NCI-H510A (cell line): ENCODE results near the gene PDE2A.

Source experiments
- DNase-seq: peaks from one replicate; lab custom pipeline; 2025; lab: John Stamatoyannopoulos, UW

Gene PDE2A

GRCh38 chr11:72635309-72635915 lies 38.8 kb downstream of the PDE2A start:
- no peak for DNase-seq

GRCh38 chr11:72634472-72635095 lies 39.6 kb downstream of the PDE2A start:
- DNase-seq, result no peak

DNA sequence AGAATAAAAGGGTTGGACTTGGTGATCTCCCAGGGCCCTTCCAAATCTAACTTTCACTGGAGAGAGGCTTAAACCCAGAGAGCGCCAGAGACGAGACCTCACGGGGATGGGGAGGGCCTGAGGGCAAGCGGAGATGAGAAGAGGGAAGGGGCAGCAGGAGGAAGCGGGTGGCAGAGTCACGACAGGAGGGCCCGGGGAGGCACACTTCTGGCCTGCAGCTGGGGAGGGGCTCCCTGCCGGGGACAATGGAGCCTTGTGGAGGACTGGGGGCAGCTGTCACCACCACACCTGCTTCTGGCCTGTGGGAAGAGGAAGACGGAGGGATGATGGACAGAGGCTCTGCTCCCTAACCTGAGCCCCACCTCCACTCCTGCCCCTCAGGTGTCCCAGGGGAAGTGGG lies 40.2 kb downstream of the PDE2A start:
- no peak for DNase-seq

GRCh38 chr11:72633068-72633467 lies 41.2 kb downstream of the PDE2A start:
- DNase-seq, result no peak

GRCh38 chr11:72631806-72632731 lies 42.2 kb downstream of the PDE2A start:
- DNase-seq, result no peak

DNA sequence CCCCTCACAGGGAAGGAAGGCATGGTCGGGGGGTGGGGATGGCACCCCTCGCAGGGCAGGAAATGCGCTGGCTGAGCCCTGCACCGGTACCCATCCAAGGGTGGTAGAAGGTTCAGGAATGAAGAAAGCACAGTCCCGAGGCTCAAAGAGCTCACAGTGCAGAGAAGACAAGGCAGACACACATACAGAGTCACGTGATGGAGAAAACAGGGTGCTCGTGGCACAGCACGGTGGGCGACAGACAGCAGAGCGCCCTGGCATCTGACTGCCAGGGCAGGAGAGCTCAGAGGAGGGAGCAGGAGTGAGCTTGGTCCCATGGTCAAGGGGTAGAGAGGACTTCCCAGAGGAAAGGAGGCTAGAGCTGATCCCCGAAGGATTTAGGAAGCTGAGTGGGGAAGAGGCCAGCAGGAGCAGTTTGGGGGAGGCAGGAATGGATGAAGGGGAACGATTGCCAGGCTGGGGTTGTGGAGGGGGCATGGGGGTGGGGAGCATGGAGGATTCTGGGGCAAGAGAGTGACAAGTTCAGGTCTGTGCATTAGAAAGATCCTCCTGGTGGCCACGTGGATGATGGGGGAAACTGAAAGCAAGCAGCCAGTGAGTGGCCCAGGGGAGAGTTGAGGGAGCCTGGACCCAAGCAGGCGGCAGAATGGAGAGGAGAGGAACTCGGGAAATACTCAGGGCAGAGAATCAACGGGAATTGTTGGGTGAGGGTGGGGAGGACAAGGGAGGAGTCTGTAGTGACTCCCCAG lies 43.9 kb downstream of the PDE2A start:
- DNase-seq, result no peak

DNA sequence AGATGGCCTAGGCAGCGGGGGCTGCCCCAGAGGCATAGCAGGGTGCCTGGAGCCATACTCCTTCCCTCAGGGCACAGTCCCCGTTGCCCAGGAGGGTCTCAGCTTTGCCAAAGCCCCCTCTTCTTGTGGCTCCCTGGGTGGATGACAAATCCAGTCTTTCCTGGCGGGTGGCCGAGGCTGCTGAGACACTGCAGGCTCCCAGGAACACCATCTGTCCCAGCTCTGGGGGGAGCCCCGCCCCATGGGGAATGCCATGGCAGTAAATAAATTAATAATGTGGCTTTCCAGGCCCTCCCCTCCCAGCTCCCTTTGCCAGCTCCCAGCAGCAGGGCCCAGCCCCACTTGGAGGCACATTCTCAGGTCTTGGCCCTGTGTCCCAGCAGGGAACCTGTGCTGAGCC lies 45.0 kb downstream of the PDE2A start:
- no peak for DNase-seq

GRCh38 chr11:72627594-72628281 lies 46.5 kb downstream of the PDE2A start:
- DNase-seq, result no peak

DNA sequence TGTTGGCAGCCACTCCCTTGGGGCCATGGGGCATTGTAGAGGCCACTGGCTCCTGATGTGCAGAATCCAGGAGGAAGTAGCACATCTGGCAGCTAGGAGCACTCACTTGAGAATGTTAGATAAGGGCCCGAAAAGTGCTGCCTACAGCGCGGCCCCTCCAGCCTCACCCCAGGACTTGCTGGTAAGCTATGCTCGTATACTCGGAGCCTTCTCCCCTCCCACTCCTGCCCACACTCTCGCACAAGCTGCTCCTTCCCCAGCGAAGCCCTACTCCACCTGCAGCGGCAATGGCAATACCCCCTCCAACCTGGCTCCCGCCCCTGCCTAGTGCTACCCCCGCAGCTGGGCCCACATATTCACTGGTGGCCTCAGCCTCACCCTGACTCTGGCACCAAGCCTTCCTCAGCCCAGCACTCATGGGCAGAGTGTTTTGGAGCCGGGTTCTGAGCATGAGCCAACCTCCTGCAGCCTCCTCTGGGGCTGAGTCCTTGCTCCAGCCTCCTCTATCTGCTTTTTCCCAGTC lies 47.7 kb downstream of the PDE2A start:
- DNase-seq, result no peak

- no peak for DNase-seq
Measured at GRCh38 chr11:72625691-72626413, 48.4 kb downstream of the PDE2A start.

- no peak for DNase-seq
Measured at GRCh38 chr11:72624496-72625201, 49.6 kb downstream of the PDE2A start.

GRCh38 chr11:72623052-72623451 lies 51.2 kb downstream of the PDE2A start:
- DNase-seq, result no peak

DNA sequence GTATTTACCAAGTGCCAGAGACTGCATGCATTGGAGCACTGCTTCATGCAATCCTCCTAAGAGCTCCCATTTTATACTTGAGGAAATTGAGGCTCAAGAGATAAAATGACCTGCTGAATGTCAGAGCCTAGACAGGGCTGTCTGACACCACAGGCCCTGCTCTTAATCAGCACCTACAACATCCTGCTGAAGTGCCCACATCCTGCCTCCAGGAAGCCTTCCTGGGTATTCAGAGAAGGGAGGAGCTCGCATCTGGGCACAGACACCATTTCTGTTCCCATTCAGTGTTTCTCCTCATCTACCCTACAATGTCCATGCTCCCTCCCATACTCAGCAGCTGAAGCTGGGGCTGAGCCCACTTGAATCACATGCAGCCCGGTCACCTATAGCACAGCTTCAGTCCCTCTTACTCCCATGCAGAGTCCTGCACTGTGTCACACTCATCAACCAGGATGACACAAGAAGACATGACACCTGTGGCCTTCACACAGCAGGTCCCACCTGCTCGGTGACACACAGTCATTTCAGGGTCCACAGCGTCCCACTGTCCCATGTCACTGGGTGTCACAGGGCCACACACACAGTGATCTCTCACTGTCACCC lies 53.1 kb downstream of the PDE2A start:
- no peak for DNase-seq

GRCh38 chr11:72618803-72619202 lies 55.4 kb downstream of the PDE2A start:
- no peak for DNase-seq

- no peak for DNase-seq
Measured at GRCh38 chr11:72617080-72617762, 57.0 kb downstream of the PDE2A start.

- no peak for DNase-seq
Measured at GRCh38 chr11:72616655-72617054, 57.6 kb downstream of the PDE2A start.

- DNase-seq, result no peak
Measured at GRCh38 chr11:72615329-72615728, 58.9 kb downstream of the PDE2A start.

- no peak for DNase-seq
Measured at GRCh38 chr11:72614381-72614780, 59.8 kb downstream of the PDE2A start.

GRCh38 chr11:72613977-72614376 lies 60.2 kb downstream of the PDE2A start:
- DNase-seq, result no peak
